Activated T-helper 1 cell treated with anti-CD3 and anti-CD28 coated beads, Interleukin-2, amount 50 U/mL, for 16 hours (primary cell): ENCODE data around the gene CPNE9.

ENCODE experiments used
- DNase-seq, 2 donors: peaks; one replicate each; pipeline ENCODE4 v3.0.0-alpha.2; 2020; ENCODE audit warnings: low read depth in 1 of 2, low spot score in 1 of 2

The CPNE9 gene

GRCh38 chr3:9703736-9704346 is at the start of gene CPNE9:
Gene CPNE9, plus strand, starts transcription at chr3:9703833. Its CDS starts 164 bp downstream, at chr3:9703997.
- no peak for DNase-seq

GRCh38 chr3:9659849-9660248 is 43.8 kb upstream of the CPNE9 start:
- DNase-seq: no peak

- no peak for DNase-seq
These were observed 42.7 kb upstream of the CPNE9 start for GRCh38 chr3:9660972-9661371.

GRCh38 chr3:9664119-9664751 is 39.4 kb upstream of the CPNE9 start:
- no peak for DNase-seq

- DNase-seq: no peak
These were observed 36.8 kb upstream of the CPNE9 start for GRCh38 chr3:9666704-9667445.

GRCh38 chr3:9669277-9669676 is 34.4 kb upstream of the CPNE9 start:
- no peak for DNase-seq

- no peak for DNase-seq
These were observed 33.8 kb upstream of the CPNE9 start for GRCh38 chr3:9669720-9670432.

GRCh38 chr3:9673082-9673481 is 30.6 kb upstream of the CPNE9 start:
- DNase-seq: no peak

- DNase-seq: no peak
These were observed 29.9 kb upstream of the CPNE9 start for GRCh38 chr3:9673752-9674151.

GRCh38 chr3:9675736-9676290 is 27.8 kb upstream of the CPNE9 start:
- no peak for DNase-seq

GRCh38 chr3:9676785-9677184 is 26.8 kb upstream of the CPNE9 start:
- DNase-seq: no peak

GRCh38 chr3:9678493-9678892 is 25.1 kb upstream of the CPNE9 start:
- no peak for DNase-seq

GRCh38 chr3:9679476-9680080 is 24.1 kb upstream of the CPNE9 start:
- no peak for DNase-seq

GRCh38 chr3:9681011-9681722 is 22.5 kb upstream of the CPNE9 start:
- DNase-seq: no peak

GRCh38 chr3:9681723-9682081 is 21.9 kb upstream of the CPNE9 start:
- DNase-seq: no peak

GRCh38 chr3:9682096-9682495 is 21.5 kb upstream of the CPNE9 start:
- no peak for DNase-seq

- no peak for DNase-seq
These were observed 20.2 kb upstream of the CPNE9 start for GRCh38 chr3:9683426-9683825.

- DNase-seq: no peak
These were observed 18.2 kb upstream of the CPNE9 start for GRCh38 chr3:9685216-9686049.

GRCh38 chr3:9686050-9686550 is 17.5 kb upstream of the CPNE9 start:
- DNase-seq: no peak
